ENCODE results near the gene CNMD.
A peak's percentile ranks its signal among the peaks of the same experiment; 100 is the strongest.

The CNMD gene

GRCh38 chr13:52677823-52678222, 61.8 kb downstream of the CNMD start:
- no peak for DNase-seq

DNA sequence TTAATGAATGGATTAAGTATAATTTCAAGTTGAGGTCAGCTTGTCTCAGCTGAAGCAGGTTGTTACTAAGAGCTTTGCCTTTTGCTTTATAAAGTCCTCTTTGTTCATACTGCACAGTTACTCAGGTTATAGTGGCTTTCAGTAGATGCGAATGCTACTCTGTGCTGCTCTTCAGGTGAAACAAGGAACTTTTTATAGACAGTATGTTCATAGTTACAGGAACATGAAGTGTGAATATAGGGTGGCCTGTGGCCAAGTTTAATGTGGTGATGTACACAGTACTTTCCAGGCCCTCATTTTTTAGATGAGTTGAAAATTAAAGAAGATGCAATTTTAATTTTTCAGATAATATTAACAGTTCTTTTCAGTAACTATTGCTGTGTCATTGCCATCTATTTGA, 66.2 kb downstream of the CNMD start:
- DNase-seq = no peak

DNA sequence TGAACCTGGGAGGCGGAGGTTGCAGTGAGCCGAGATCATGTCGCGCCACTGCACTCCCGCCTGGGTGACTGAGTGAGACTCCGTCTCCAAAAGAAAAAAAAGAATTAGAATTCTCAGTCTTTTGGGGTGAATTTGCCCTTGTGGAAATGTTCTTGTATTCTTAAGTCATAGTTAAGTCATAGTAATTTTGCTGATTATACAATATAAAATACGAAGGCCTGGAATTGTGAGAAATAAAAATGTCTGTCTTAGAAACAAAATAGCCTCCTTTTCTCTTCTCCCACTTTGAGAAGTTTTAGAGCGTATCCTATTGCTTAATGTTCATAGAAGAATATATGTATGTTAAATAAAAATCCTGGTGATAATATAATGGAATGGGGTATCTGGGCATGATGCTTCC, 68.9 kb downstream of the CNMD start:
- DNase-seq = no peak

- DNase-seq = no peak
These were observed 69.9 kb downstream of the CNMD start for GRCh38 chr13:52669677-52670076.

DNA sequence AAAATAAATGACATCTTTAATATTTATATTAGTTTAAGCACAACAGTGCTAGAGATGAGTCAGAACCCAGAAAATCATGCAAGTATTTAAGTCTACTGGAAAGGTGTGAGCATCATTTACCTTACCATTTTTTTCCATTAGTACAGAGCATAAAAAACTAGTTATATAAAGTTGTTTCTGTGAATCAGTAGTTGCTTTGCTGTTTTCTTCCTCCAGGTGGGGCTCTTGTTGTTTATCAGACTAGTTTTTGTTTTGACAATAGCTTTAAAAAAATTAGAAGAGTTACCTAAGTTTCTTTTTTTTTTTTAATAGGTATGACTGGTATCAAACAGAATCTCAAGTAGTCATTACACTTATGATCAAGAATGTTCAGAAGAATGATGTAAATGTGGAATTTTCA, 74.3 kb downstream of the CNMD start:
- DNase-seq = peak in 1 of 2 experiments; percentile 39

- DNase-seq = no peak
These were observed 75.3 kb downstream of the CNMD start for GRCh38 chr13:52664272-52664671.

- DNase-seq = no peak
These were observed 80.3 kb downstream of the CNMD start for GRCh38 chr13:52659340-52659739.

Data from NCI-H526 (cell line).